Naive thymus-derived CD4-positive, alpha-beta T cell (primary cell): ENCODE data around the gene SRRM2. TPM values are rescaled to one million over a fixed set of nuclear protein-coding genes. Genes with fewer than 3 reads are reported as not detected.

Experiments
- ATAC-seq: fragments of 150-1000 bp; cut with Tn5 transposase; 2 replicates; pipeline ENCODE4 v1.10.0; 2021; ENCODE audit warnings: mild to moderate bottlenecking, moderate library complexity
- CTCF ChIA-PET: fragments of 350-600 bp; sonication (Branson Sonifier 250); formaldehyde crosslinking; loops from one replicate; lab custom pipeline; 2021; ENCODE audit warnings: antibody characterized with exemption; lab: Charles Lee
- POLR2A ChIA-PET: fragments of 350-600 bp; sonication (Branson Sonifier 250); formaldehyde crosslinking; loops from one replicate; lab custom pipeline; 2021; ENCODE audit warnings: antibody characterized with exemption, inconsistent platforms; lab: Charles Lee
- DNase-seq, 9 donors: peaks; one replicate each; pipeline versions ENCODE4 v3.0.0 to v3.0.0-alpha.2; 2020 to 2022; ENCODE audit warnings: mixed read lengths in 1 of 9
- H3K27ac ChIP-seq: one replicate; pipeline ENCODE4 v1.7.0; 2013; ENCODE audit warnings: mild to moderate bottlenecking, low read depth, low read length, moderate library complexity
- H3K27me3 ChIP-seq, 2 donors: one replicate each; pipeline ENCODE4 v1.7.0; 2013; ENCODE audit warnings: low read length in 2 of 2, mild to moderate bottlenecking in 2 of 2, moderate library complexity in 2 of 2; ENCODE audit not compliant: control insufficient read depth in 2 of 2, insufficient read depth in 2 of 2
- H3K36me3 ChIP-seq, 3 experiments: 1 replicate in 2 of 3; 2 replicates in 1 of 3; pipeline ENCODE4 v1.7.0; 2013; ENCODE audit warnings: low read length in 3 of 3, mild to moderate bottlenecking in 3 of 3, moderate library complexity in 1 of 3; ENCODE audit not compliant: insufficient read depth in 3 of 3, control insufficient read depth in 2 of 3
- H3K4me1 ChIP-seq, 2 donors: one replicate each; pipeline ENCODE4 v1.7.0; 2013; ENCODE audit warnings: low read length in 2 of 2, mild to moderate bottlenecking in 2 of 2, moderate library complexity in 1 of 2; ENCODE audit not compliant: control insufficient read depth in 2 of 2, insufficient read depth in 2 of 2
- H3K4me3 ChIP-seq: 2 replicates; pipeline ENCODE4 v1.7.0; 2013; ENCODE audit warnings: mild to moderate bottlenecking, low read length
- H3K9me3 ChIP-seq, 3 experiments: 1 replicate in 2 of 3; 2 replicates in 1 of 3; pipeline ENCODE4 v1.7.0; 2013; ENCODE audit warnings: low read length in 3 of 3; ENCODE audit not compliant: control insufficient read depth in 2 of 3
- H3K27ac Mint-ChIP-seq, 9 donors: one replicate each; pipeline ENCODE4 v1.8.0; 2020 to 2022; ENCODE audit warnings: mixed read lengths in 9 of 9, mild to moderate bottlenecking in 8 of 9, moderate library complexity in 5 of 9, inconsistent platforms in 2 of 9
- H3K27me3 Mint-ChIP-seq, 5 donors: one replicate each; pipeline ENCODE4 v1.8.0; 2021 to 2022; ENCODE audit warnings: mixed read lengths in 5 of 5, mild to moderate bottlenecking in 1 of 5
- H3K36me3 Mint-ChIP-seq, 5 donors: one replicate each; pipeline ENCODE4 v1.8.0; 2020 to 2022; ENCODE audit warnings: mixed read lengths in 5 of 5, mild to moderate bottlenecking in 3 of 5, inconsistent platforms in 1 of 5
- H3K4me1 Mint-ChIP-seq, 7 donors: one replicate each; pipeline ENCODE4 v1.8.0; 2020 to 2022; ENCODE audit warnings: mixed read lengths in 7 of 7, mild to moderate bottlenecking in 3 of 7, inconsistent platforms in 1 of 7
- H3K4me3 Mint-ChIP-seq, 10 donors: one replicate each; pipeline ENCODE4 v1.8.0; 2020 to 2022; ENCODE audit warnings: mild to moderate bottlenecking in 10 of 10, mixed read lengths in 10 of 10, moderate library complexity in 6 of 10, inconsistent platforms in 2 of 10
- H3K9me3 Mint-ChIP-seq, 11 donors: one replicate each; pipeline ENCODE4 v1.8.0; 2020 to 2022; ENCODE audit warnings: mixed read lengths in 11 of 11, mild to moderate bottlenecking in 4 of 11, inconsistent platforms in 1 of 11, moderate library complexity in 1 of 11
- intact Hi-C, 2 donors: fragments of 100-400 bp; cut with micrococcal nuclease; formaldehyde crosslinking; loops; one replicate each; pipeline ENCODE4 v1.15.1; 2023
- polyA plus RNA-seq, 2 donors: library from polyadenylated mRNA; unstranded; fragments of 300-500 nt; fragmentation: Illumina TruSeq; gene quantifications; one replicate each; pipeline ENCODE4 v1.2.3, GENCODE V29; 2021
- total RNA-seq, 6 experiments: library from RNA in 5 of 6; stranded (reverse) in 5 of 6; gene quantifications; 1 replicate in 5 of 6; 2 replicates in 1 of 6; pipeline ENCODE4 v1.2.3 and lab custom pipeline; 2021 to 2026

SRRM2 gene
- 1,000 to 10,000 TPM in 4 of 5 experiments, 100 to 1,000 TPM in 1; 590 to 1,259 (median 1,020) TPM for total RNA-seq
- 100 to 1,000 TPM in 1 of 2 donors, 10 to 100 TPM in 1; 52.1 to 119 TPM for polyA plus RNA-seq
- total RNA-seq (lab: John Stamatoyannopoulos, UW) = 973 reads per million, percentile 99 among the genes with 10 or more reads in this experiment

GRCh38 chr16:2752035-2752849, at the start of gene SRRM2:
Gene SRRM2 (plus strand): TSS chr16:2752638. CDS start chr16:2756365, 3,727 bp downstream.
- H3K36me3 Mint-ChIP-seq = peaks cover 6 to 37% (median 21%) of the 10 kb centered on the region in 5 donors
- intact Hi-C loops = loop anchor here (1.0 to 2.0 kb wide), 10 partner anchors 25 to 323 kb away; partner anchors contain the start of genes ELOB (in 2 of the 2), KCTD5 (in 2 of the 2), CCNF (in 1 of the 2) and FLYWCH2 (in 1 of the 2)

DNA sequence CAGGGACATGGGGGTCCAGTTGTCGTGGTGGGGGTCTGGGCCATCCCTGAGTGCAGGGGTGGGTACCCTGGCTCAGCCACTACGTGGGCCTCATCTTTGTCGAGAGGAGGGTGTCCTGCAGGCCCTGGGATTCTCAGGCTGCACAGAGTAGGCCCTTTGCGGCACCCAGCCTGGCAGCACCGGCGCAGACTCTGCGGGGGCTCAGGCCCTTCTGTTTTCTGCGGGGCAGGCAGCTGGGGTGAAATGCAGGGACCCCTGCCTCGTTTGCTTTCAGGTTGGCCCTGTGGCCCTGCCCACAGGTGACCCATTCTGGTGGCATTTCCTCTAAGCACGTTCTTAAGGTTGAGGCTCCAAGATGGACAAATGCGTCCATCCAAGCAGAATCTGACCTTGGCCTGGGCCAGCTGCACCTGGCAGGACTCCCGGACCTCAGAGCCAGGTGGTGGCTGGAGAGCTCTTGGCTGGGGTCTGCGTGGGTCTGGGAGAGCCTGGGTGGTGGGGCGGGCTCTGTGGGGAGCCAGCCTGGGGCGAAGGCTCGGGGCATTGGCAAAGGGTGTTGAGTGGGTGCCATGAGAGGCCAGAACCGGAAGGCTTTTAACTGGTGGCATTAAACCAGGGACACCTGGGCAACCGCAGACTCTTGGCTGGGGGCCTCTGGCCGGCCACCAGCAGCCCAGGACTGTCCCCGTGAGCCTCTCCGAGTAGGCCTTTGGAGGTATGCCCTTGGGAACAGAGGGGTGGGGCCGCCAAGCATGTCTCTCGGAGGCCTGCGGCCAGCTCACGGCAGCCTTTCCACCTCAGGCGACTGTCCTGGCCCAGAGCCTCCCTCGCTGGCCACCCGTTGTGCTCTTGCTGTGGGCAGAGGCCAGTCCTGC, 49.3 kb upstream of the SRRM2 start:
- Histone ChIP-seq H3K27me3 (no peaks in the 10 kb centered on the region), H3K4me3 (no peak overlapping the region), H3K36me3 (peaks cover 0 to 94% (median 13%) of the 10 kb centered on the region in 3 experiments), H3K4me1 (no peaks in the 10 kb centered on the region), H3K9me3 (no peaks in the 10 kb centered on the region), H3K27ac (no peak overlapping the region)
- no peaks in the 10 kb centered on the region for H3K9me3 Mint-ChIP-seq
- H3K27me3 Mint-ChIP-seq = no peaks in the 10 kb centered on the region
- no peak for ATAC-seq
- intact Hi-C loops = no loop called here
- peaks cover 0 to 1% (median 0%) of the 10 kb centered on the region in 7 donors for H3K4me1 Mint-ChIP-seq
- H3K4me3 Mint-ChIP-seq = no peak overlapping the region
- H3K36me3 Mint-ChIP-seq = peaks cover 0 to 5% (median under 1%) of the 10 kb centered on the region in 5 donors
- no peak overlapping the region for H3K27ac Mint-ChIP-seq
- ChIA-PET CTCF (interaction anchor here (1.1 kb wide), 1 partner anchor 170 kb away, joined by 3 read pairs; no protein-coding TSS in a partner anchor), POLR2A (no interaction called here)
- DNase-seq = no peak

More at GRCh38 chr16:2752035-2752849, at the start of gene SRRM2:
- H3K27me3 ChIP-seq = no peaks in the 10 kb centered on the region
- H3K36me3 ChIP-seq = peaks cover 0 to 18% (median under 1%) of the 10 kb centered on the region in 3 experiments
- DNase-seq (peak; percentile 92 to 98 (median 96)), ATAC-seq (peak; percentile 92)
- no peaks in the 10 kb centered on the region for H3K9me3 ChIP-seq
- peaks cover 0 to 8% (median 0%) of the 10 kb centered on the region in 11 donors for H3K9me3 Mint-ChIP-seq
- ChIA-PET POLR2A (interaction anchor here (0.7 to 5.2 kb wide), 13 partner anchors 11 to 860 kb away, joined by 3 to 66 read pairs (median 4); partner anchors contain the start of genes AMDHD2, ELOB and KCTD5), CTCF (no interaction called here)
- H3K27ac Mint-ChIP-seq = peak within 1 kb of the TSS; percentile 96 to 100 (median 99)
- H3K27ac ChIP-seq = peak within 1 kb of the TSS; percentile 100
- H3K4me1 Mint-ChIP-seq = peaks cover 37 to 57% (median 50%) of the 10 kb centered on the region in 7 donors
- no peaks in the 10 kb centered on the region for H3K27me3 Mint-ChIP-seq
- peaks cover 35 to 40% of the 10 kb centered on the region in 2 donors for H3K4me1 ChIP-seq
- peak within 1 kb of the TSS; percentile 68 for H3K4me3 ChIP-seq
- H3K4me3 Mint-ChIP-seq = peak within 1 kb of the TSS; percentile 89 to 98 (median 94)

GRCh38 chr16:2704166-2704982, 48.1 kb upstream of the SRRM2 start:
- DNase-seq (peak in 1 of 9 donors; percentile 3), ATAC-seq (no peak)
- no peaks in the 10 kb centered on the region for H3K9me3 ChIP-seq
- no peak overlapping the region for H3K4me3 Mint-ChIP-seq
- no peaks in the 10 kb centered on the region for H3K27me3 Mint-ChIP-seq
- intact Hi-C loops = no loop called here
- H3K36me3 Mint-ChIP-seq = peaks cover 0 to 9% (median 1%) of the 10 kb centered on the region in 5 donors
- no peak overlapping the region for H3K4me3 ChIP-seq
- no peaks in the 10 kb centered on the region for H3K9me3 Mint-ChIP-seq
- no peak overlapping the region for H3K27ac ChIP-seq
- POLR2A ChIA-PET = no interaction called here
- no peaks in the 10 kb centered on the region for H3K4me1 Mint-ChIP-seq
- CTCF ChIA-PET = interaction anchor here (1.1 kb wide), 1 partner anchor 169 kb away, joined by 3 read pairs; no protein-coding TSS in a partner anchor
- peaks cover 0 to 95% (median 6%) of the 10 kb centered on the region in 3 experiments for H3K36me3 ChIP-seq
- H3K27me3 ChIP-seq = no peaks in the 10 kb centered on the region
- H3K27ac Mint-ChIP-seq = no peak overlapping the region
- H3K4me1 ChIP-seq = no peaks in the 10 kb centered on the region

GRCh38 chr16:2704983-2705275, 47.5 kb upstream of the SRRM2 start:
- no peak for ATAC-seq
- Histone ChIP-seq H3K4me3 (no peak overlapping the region), H3K27me3 (no peaks in the 10 kb centered on the region), H3K27ac (no peak overlapping the region), H3K36me3 (peaks cover 0 to 93% (median 4%) of the 10 kb centered on the region in 3 experiments), H3K9me3 (no peaks in the 10 kb centered on the region), H3K4me1 (no peaks in the 10 kb centered on the region)
- DNase-seq = no peak
- Mint-ChIP-seq H3K9me3 (no peaks in the 10 kb centered on the region), H3K27ac (no peak overlapping the region), H3K4me1 (no peaks in the 10 kb centered on the region), H3K36me3 (peaks cover 0 to 9% (median 1%) of the 10 kb centered on the region in 5 donors), H3K4me3 (no peak overlapping the region), H3K27me3 (no peaks in the 10 kb centered on the region)
- intact Hi-C loops = no loop called here
- POLR2A ChIA-PET = no interaction called here
- CTCF ChIA-PET = no interaction called here

GRCh38 chr16:2705351-2705750, 47.1 kb upstream of the SRRM2 start:
- ATAC-seq (no peak), DNase-seq (no peak)
- intact Hi-C loops = no loop called here
- H3K4me3 ChIP-seq = no peak overlapping the region
- H3K36me3 ChIP-seq = peaks cover 0 to 88% (median 2%) of the 10 kb centered on the region in 3 experiments
- peaks cover 0 to 9% (median 1%) of the 10 kb centered on the region in 5 donors for H3K36me3 Mint-ChIP-seq
- no peak overlapping the region for H3K4me3 Mint-ChIP-seq
- no peaks in the 10 kb centered on the region for H3K27me3 Mint-ChIP-seq
- CTCF ChIA-PET = no interaction called here
- H3K9me3 ChIP-seq = no peaks in the 10 kb centered on the region
- H3K27ac ChIP-seq = no peak overlapping the region
- no peak overlapping the region for H3K27ac Mint-ChIP-seq
- no peaks in the 10 kb centered on the region for H3K27me3 ChIP-seq
- POLR2A ChIA-PET = no interaction called here
- H3K4me1 ChIP-seq = no peaks in the 10 kb centered on the region
- H3K9me3 Mint-ChIP-seq = no peaks in the 10 kb centered on the region
- no peaks in the 10 kb centered on the region for H3K4me1 Mint-ChIP-seq
